Liver (tissue), 9 donors: ENCODE results near the gene THY1. TPM values are rescaled to one million over a fixed set of nuclear protein-coding genes. Genes with fewer than 3 reads are reported as not detected.

Source experiments
- DNase-seq: peaks from one replicate; pipeline ENCODE4 v3.0.0-alpha.2; 2017; ENCODE audit warnings: low spot score
- H3K27ac ChIP-seq, 2 donors: one replicate each; pipeline ENCODE4 v1.7.0; 2013; ENCODE audit warnings: inconsistent platforms in 2 of 2, low read length in 2 of 2, control low read depth in 1 of 2, low read depth in 1 of 2, mild to moderate bottlenecking in 1 of 2
- H3K27me3 ChIP-seq, 4 donors: one replicate each; pipeline versions ENCODE4 v1.6.1 to v1.7.0; 2013; ENCODE audit warnings: low read length in 3 of 4, inconsistent platforms in 1 of 4, mild to moderate bottlenecking in 1 of 4, moderate library complexity in 1 of 4; ENCODE audit not compliant: control insufficient read depth in 4 of 4, insufficient read depth in 4 of 4
- H3K36me3 ChIP-seq, 4 donors: one replicate each; pipeline versions ENCODE4 v1.6.1 to v1.7.0; 2013; ENCODE audit warnings: low read length in 3 of 4, mild to moderate bottlenecking in 3 of 4, low read depth in 1 of 4, moderate library complexity in 1 of 4; ENCODE audit not compliant: control insufficient read depth in 4 of 4, insufficient read depth in 3 of 4
- H3K4me1 ChIP-seq, 4 donors: one replicate each; pipeline versions ENCODE4 v1.6.1 to v1.7.0; 2013; ENCODE audit warnings: low read length in 3 of 4, mild to moderate bottlenecking in 3 of 4, moderate library complexity in 1 of 4; ENCODE audit not compliant: control insufficient read depth in 4 of 4, insufficient read depth in 4 of 4
- H3K4me3 ChIP-seq, 3 donors: one replicate each; pipeline versions ENCODE4 v1.6.1 to v1.7.0; 2013; ENCODE audit warnings: low read length in 3 of 3, control low read depth in 1 of 3, low read depth in 1 of 3, mild to moderate bottlenecking in 1 of 3
- H3K9ac ChIP-seq, 2 donors: one replicate each; pipeline ENCODE4 v1.7.0; 2013; ENCODE audit warnings: low read length in 2 of 2, mild to moderate bottlenecking in 2 of 2, moderate library complexity in 2 of 2, control low read depth in 1 of 2, low read depth in 1 of 2
- H3K9me3 ChIP-seq, 4 donors: one replicate each; pipeline versions ENCODE4 v1.6.1 to v1.7.0; 2013; ENCODE audit warnings: low read length in 3 of 4; ENCODE audit not compliant: control insufficient read depth in 4 of 4
- EGR1 ChIP-seq, 2 donors: IDR thresholded peaks; 2 replicates each; pipeline ENCODE4 v1.6.1; 2016 to 2018; ENCODE audit warnings: antibody characterized with exemption in 2 of 2, low read depth in 2 of 2
- FOXA1 ChIP-seq: IDR thresholded peaks from 2 replicates; pipeline ENCODE4 v1.6.1; 2016; ENCODE audit warnings: antibody characterized with exemption
- FOXA2 ChIP-seq: IDR thresholded peaks from 2 replicates; pipeline ENCODE4 v1.6.1; 2016; ENCODE audit warnings: antibody characterized with exemption
- JUND ChIP-seq, 2 donors: IDR thresholded peaks; 2 replicates each; pipeline ENCODE4 v1.6.1; 2016; ENCODE audit warnings: antibody characterized with exemption in 2 of 2
- NR2F2 ChIP-seq: IDR thresholded peaks from 2 replicates; pipeline ENCODE4 v1.6.1; 2016; ENCODE audit warnings: antibody characterized with exemption
- RAD21 ChIP-seq, 2 donors: IDR thresholded peaks; 2 replicates each; pipeline ENCODE4 v1.6.1; 2016; ENCODE audit warnings: antibody characterized with exemption in 2 of 2, mild to moderate bottlenecking in 2 of 2
- SP1 ChIP-seq: IDR thresholded peaks from 2 replicates; pipeline ENCODE4 v1.6.1; 2018; ENCODE audit warnings: antibody characterized with exemption, mild to moderate bottlenecking
- YY1 ChIP-seq: IDR thresholded peaks from 2 replicates; pipeline ENCODE4 v1.6.1; 2016; ENCODE audit warnings: antibody characterized with exemption, mild to moderate bottlenecking
- WGBS: extraction: QIAGEN DNeasy Blood & Tissue Kit; methylation state at CpG from one replicate; pipeline ENCODE4 v1.1.7; 2013; 5-methylcytosine and 5-hydroxymethylcytosine counted together
- polyA plus RNA-seq, 2 donors: library from polyadenylated mRNA; stranded (reverse) in 1 of 2; unstranded in 1 of 2; fragments of 200-250 nt in 1 of 2; fragments of >200 nt in 1 of 2; fragmentation: Nextera tagmentation in 1 of 2; extraction: Ambion mirVana in 1 of 2; gene quantifications; one replicate each; pipeline versions ENCODE4 v1.2.1 to v1.2.3, GENCODE V29; 2013 to 2015
- total RNA-seq, 2 donors: library from RNA; depleted of rRNA; stranded (reverse); fragments of >200 nt; gene quantifications; one replicate each; pipeline ENCODE4 v1.2.3, GENCODE V29; 2014
- TF ChIP-seq, protein P1 (sequence below): fragments of 150-350 bp; IDR thresholded peaks from 2 replicates; pipeline ENCODE4 v1.5.1; 2017; ENCODE audit warnings: improper control_type of control experiment, low read depth, low read length; ENCODE audit not compliant: missing input control
- TF ChIP-seq, protein P2 (sequence below): IDR thresholded peaks from 2 replicates; pipeline ENCODE4 v1.6.1; 2016; ENCODE audit warnings: antibody characterized with exemption, mild to moderate bottlenecking
- TF ChIP-seq, protein P3 (sequence below): IDR thresholded peaks from 2 replicates; pipeline ENCODE4 v1.6.1; 2016; ENCODE audit warnings: antibody characterized with exemption
- TF ChIP-seq, protein P4 (sequence below): IDR thresholded peaks from 2 replicates; pipeline ENCODE4 v1.6.1; 2016; ENCODE audit warnings: antibody characterized with exemption
- donor health status: healthy.
- donor health status: healthy.
- donor health status: healthy.
- donor health status: healthy.
- donor health status: healthy.

The THY1 gene
- total and polyA plus RNA-seq, 4 donors, result 0.51 to 5.1 (median 1.1) TPM

DNA sequence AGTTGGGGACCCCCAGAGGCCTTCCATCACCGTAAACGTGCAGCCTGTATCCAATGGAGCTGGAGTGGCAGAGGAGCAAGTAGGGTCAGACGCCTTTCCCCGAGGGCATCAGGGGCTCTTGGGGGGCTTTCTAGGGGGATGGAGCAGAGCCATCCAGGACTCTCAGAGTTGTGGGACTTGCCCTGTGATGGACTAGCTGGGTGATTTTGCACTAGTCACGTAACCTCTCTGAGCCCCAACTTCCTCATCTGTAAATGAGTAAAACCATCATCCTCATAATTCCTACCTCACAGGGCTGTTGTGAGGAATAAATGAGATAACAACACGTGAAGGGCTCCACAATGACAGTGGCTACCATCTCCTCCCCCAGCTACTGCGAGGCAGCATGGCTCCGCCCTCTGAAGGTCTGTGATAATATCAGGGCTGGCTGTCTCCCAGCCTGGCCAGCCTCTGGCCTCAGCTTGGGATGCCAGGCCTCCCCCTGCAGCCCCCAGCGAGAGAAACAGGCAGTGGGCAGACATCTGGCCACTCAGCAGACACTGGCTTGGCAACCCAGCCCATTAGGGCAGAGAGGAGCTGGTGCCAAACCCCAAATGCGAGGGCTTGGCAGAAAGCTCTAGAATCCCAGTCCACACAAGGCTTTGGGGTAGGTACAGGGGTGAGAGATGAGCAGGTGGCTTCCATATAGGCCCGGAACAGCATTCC, 48.2 kb downstream of the THY1 start (continued):
- no peak for TF ChIP-seq NR2F2

DNA sequence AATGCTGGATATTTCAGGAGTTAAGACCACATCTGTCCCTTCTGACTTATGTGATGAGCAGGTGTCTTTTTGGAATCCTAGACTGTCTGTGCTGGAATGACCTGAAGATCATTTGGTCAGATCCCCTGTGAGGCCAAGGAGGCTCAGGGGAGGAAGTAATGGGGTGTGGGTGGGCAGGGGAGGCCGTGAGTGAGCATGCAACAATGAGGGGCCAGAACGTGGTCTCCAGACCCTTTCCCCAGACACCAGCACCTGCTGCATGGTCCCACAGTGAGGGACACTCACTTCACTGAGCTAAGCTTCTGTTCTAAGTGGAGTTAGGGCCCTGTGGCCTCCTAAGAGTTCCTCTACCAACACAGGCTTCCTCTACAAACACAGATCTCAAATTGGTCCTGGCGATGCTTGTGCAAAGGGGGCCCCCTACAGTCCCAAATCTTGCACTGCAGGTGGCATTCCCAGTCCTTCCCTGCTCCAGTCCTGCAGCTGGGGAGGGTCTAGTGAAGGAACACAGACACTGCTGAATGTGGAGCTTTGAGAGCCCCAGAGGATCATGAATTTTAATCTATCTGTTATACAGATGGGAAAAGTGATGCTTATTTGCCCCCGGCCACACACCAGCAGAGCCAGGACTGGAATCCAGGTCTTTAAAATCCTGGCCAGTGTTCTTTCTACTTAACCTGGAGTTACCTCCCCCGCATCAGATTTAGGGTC, 48.9 kb downstream of the THY1 start:
- Histone ChIP-seq H3K4me3 (no peak overlapping the region), H3K27me3 (no peaks in the 10 kb centered on the region), H3K27ac (no peak overlapping the region), H3K36me3 (no peaks in the 10 kb centered on the region), H3K4me1 (peaks cover 14 to 60% (median 42%) of the 10 kb centered on the region in 4 donors), H3K9ac (peak overlapping the region in 1 of 2 donors; percentile 3), H3K9me3 (no peaks in the 10 kb centered on the region)
- peak; percentile 80 for DNase-seq
- TF ChIP-seq, protein P1, sequence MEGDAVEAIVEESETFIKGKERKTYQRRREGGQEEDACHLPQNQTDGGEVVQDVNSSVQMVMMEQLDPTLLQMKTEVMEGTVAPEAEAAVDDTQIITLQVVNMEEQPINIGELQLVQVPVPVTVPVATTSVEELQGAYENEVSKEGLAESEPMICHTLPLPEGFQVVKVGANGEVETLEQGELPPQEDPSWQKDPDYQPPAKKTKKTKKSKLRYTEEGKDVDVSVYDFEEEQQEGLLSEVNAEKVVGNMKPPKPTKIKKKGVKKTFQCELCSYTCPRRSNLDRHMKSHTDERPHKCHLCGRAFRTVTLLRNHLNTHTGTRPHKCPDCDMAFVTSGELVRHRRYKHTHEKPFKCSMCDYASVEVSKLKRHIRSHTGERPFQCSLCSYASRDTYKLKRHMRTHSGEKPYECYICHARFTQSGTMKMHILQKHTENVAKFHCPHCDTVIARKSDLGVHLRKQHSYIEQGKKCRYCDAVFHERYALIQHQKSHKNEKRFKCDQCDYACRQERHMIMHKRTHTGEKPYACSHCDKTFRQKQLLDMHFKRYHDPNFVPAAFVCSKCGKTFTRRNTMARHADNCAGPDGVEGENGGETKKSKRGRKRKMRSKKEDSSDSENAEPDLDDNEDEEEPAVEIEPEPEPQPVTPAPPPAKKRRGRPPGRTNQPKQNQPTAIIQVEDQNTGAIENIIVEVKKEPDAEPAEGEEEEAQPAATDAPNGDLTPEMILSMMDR, result peak; percentile 96
- TF ChIP-seq RAD21 (IDR thresholded peaks at IDR 0.05) (peak; percentile 98), FOXA2 (peak; percentile 10), YY1 (no peak)
- 53% methylated on average over 5 of the region's 5 CpGs for WGBS

DNA sequence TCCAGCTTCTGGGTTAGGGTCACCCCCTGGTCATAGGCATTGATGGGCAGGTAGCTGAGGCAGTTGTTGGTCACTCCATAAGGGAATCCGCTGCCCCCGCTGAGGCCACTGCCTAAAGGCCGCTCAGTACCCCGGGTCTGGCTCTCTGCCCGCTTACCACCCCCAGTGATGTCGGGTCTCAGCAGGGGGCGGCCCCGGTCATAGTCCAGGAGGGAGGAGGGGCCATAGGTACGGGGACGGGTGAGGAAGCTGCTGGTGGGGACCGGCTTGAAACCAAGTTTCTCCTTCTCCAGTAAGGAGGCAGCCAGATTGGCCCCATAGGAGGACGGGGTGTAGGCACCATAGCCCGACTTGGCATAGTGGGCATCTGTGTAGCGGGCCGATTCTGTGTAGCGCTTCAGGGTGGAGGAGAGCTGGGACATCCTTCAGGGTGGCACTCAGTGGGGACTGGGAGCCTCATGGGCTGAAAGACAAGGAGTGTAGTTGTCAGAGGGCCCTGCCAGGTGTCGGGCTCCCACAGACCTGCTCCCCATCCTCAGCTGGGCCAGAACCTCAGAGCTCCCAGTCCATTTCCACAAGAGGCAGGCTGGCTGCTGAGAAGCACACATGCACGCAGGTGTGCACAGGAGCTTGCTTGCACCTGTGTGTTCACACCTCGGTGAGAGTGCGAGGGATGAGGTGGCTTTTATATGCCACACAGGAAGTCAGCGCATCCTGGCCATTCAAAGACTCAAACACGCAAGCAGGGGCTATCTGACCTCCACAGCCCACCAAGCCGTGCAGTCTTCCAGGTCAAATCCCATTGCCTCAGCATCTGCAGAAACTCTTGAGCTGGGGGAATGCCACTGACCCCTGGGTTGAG, 49.7 kb downstream of the THY1 start:
- peak; percentile 71 for DNase-seq
- H3K27me3 ChIP-seq, result no peaks in the 10 kb centered on the region
- no peak overlapping the region for H3K27ac ChIP-seq
- WGBS, result 67% methylated on average over 23 of the region's 23 CpGs
- no peaks in the 10 kb centered on the region for H3K36me3 ChIP-seq
- peaks cover 14 to 67% (median 48%) of the 10 kb centered on the region in 4 donors for H3K4me1 ChIP-seq
- H3K9ac ChIP-seq, result no peak overlapping the region
- no peaks in the 10 kb centered on the region for H3K9me3 ChIP-seq
- H3K4me3 ChIP-seq, result no peak overlapping the region
- TF ChIP-seq FOXA2, result no peak
- no peak for TF ChIP-seq FOXA1
- TF ChIP-seq, protein P1, result no peak
- TF ChIP-seq, protein P2, sequence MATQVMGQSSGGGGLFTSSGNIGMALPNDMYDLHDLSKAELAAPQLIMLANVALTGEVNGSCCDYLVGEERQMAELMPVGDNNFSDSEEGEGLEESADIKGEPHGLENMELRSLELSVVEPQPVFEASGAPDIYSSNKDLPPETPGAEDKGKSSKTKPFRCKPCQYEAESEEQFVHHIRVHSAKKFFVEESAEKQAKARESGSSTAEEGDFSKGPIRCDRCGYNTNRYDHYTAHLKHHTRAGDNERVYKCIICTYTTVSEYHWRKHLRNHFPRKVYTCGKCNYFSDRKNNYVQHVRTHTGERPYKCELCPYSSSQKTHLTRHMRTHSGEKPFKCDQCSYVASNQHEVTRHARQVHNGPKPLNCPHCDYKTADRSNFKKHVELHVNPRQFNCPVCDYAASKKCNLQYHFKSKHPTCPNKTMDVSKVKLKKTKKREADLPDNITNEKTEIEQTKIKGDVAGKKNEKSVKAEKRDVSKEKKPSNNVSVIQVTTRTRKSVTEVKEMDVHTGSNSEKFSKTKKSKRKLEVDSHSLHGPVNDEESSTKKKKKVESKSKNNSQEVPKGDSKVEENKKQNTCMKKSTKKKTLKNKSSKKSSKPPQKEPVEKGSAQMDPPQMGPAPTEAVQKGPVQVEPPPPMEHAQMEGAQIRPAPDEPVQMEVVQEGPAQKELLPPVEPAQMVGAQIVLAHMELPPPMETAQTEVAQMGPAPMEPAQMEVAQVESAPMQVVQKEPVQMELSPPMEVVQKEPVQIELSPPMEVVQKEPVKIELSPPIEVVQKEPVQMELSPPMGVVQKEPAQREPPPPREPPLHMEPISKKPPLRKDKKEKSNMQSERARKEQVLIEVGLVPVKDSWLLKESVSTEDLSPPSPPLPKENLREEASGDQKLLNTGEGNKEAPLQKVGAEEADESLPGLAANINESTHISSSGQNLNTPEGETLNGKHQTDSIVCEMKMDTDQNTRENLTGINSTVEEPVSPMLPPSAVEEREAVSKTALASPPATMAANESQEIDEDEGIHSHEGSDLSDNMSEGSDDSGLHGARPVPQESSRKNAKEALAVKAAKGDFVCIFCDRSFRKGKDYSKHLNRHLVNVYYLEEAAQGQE, result no peak
- TF ChIP-seq, protein P3, sequence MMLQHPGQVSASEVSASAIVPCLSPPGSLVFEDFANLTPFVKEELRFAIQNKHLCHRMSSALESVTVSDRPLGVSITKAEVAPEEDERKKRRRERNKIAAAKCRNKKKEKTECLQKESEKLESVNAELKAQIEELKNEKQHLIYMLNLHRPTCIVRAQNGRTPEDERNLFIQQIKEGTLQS, result no peak
- TF ChIP-seq, protein P4, sequence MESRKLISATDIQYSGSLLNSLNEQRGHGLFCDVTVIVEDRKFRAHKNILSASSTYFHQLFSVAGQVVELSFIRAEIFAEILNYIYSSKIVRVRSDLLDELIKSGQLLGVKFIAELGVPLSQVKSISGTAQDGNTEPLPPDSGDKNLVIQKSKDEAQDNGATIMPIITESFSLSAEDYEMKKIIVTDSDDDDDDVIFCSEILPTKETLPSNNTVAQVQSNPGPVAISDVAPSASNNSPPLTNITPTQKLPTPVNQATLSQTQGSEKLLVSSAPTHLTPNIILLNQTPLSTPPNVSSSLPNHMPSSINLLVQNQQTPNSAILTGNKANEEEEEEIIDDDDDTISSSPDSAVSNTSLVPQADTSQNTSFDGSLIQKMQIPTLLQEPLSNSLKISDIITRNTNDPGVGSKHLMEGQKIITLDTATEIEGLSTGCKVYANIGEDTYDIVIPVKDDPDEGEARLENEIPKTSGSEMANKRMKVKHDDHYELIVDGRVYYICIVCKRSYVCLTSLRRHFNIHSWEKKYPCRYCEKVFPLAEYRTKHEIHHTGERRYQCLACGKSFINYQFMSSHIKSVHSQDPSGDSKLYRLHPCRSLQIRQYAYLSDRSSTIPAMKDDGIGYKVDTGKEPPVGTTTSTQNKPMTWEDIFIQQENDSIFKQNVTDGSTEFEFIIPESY, result no peak
- TF ChIP-seq JUND (IDR thresholded peaks at IDR 0.05), result no peak
- TF ChIP-seq SP1, result no peak
- no peak for TF ChIP-seq EGR1 (IDR thresholded peaks at IDR 0.05; ENCODE audit: low read depth in 2 of 2)
